C4-2B (cell line): ENCODE results near the gene AFF1.
A peak's percentile ranks its signal among the peaks of the same experiment; 100 is the strongest.

Experiments
- H3K27ac ChIP-seq: fragments of 450-650 bp; 2 replicates; pipeline ENCODE4 v1.5.1; 2017
- ZFX ChIP-seq: fragments of 450-650 bp; IDR thresholded peaks from 2 replicates; pipeline ENCODE4 v1.6.1; 2017
- TF ChIP-seq, protein P1 (sequence below): fragments of 450-650 bp; conservative IDR thresholded peaks from 2 replicates; pipeline ENCODE4 v1.5.1; 2017; ENCODE audit warnings: mild to moderate bottlenecking

Gene AFF1

GRCh38 chr4:87109121-87109520 lies 174.3 kb downstream of the AFF1 start:
- no peak overlapping the region for H3K27ac ChIP-seq
- TF ChIP-seq ZFX: no peak
- TF ChIP-seq, protein P1, sequence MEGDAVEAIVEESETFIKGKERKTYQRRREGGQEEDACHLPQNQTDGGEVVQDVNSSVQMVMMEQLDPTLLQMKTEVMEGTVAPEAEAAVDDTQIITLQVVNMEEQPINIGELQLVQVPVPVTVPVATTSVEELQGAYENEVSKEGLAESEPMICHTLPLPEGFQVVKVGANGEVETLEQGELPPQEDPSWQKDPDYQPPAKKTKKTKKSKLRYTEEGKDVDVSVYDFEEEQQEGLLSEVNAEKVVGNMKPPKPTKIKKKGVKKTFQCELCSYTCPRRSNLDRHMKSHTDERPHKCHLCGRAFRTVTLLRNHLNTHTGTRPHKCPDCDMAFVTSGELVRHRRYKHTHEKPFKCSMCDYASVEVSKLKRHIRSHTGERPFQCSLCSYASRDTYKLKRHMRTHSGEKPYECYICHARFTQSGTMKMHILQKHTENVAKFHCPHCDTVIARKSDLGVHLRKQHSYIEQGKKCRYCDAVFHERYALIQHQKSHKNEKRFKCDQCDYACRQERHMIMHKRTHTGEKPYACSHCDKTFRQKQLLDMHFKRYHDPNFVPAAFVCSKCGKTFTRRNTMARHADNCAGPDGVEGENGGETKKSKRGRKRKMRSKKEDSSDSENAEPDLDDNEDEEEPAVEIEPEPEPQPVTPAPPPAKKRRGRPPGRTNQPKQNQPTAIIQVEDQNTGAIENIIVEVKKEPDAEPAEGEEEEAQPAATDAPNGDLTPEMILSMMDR: no peak

- H3K27ac ChIP-seq: no peak overlapping the region
- TF ChIP-seq ZFX: no peak
- TF ChIP-seq, protein P1: no peak
Observed at GRCh38 chr4:87109945-87110344, 175.1 kb downstream of the AFF1 start.

GRCh38 chr4:87112063-87112462 lies 177.3 kb downstream of the AFF1 start:
- no peak overlapping the region for H3K27ac ChIP-seq
- TF ChIP-seq, protein P1: no peak
- TF ChIP-seq ZFX: no peak

- no peak overlapping the region for H3K27ac ChIP-seq
- no peak for TF ChIP-seq ZFX
- TF ChIP-seq, protein P1: peak; percentile 50
Observed at GRCh38 chr4:87114245-87115062, 179.6 kb downstream of the AFF1 start.

DNA sequence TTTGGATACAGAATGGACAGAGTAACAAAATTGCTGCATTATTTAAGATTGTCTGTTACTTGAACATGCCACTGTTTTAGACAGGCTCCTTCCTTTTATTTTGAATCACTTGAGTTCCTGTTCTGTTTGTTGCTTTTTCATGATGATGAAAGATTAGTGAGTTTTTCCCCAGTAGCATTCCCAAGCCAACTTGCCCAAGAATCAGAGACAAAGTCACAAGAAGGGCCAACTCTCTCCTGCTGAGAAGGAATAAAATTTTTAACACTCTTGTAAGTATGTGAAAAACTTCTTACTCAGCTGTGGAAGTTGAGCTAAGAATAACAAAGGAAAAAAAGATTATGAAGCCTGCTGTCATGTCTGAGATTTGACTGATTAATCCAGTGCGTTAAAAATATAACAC lies 181.4 kb downstream of the AFF1 start:
- no peak for TF ChIP-seq ZFX
- TF ChIP-seq, protein P1: no peak
- no peak overlapping the region for H3K27ac ChIP-seq

- no peak overlapping the region for H3K27ac ChIP-seq
- TF ChIP-seq, protein P1: no peak
- no peak for TF ChIP-seq ZFX
Observed at GRCh38 chr4:87117051-87117731, 182.4 kb downstream of the AFF1 start.

- TF ChIP-seq ZFX: no peak
- TF ChIP-seq, protein P1: no peak
- no peak overlapping the region for H3K27ac ChIP-seq
Observed at GRCh38 chr4:87117732-87118075, 182.9 kb downstream of the AFF1 start.
